ENCODE measurements around the gene CPLX4.
"Not testable (repeated sequence)": the region's sequence is repeated elsewhere in the genome, so short reads cannot be mapped to it uniquely, and the experiment has no call there.

DNA sequence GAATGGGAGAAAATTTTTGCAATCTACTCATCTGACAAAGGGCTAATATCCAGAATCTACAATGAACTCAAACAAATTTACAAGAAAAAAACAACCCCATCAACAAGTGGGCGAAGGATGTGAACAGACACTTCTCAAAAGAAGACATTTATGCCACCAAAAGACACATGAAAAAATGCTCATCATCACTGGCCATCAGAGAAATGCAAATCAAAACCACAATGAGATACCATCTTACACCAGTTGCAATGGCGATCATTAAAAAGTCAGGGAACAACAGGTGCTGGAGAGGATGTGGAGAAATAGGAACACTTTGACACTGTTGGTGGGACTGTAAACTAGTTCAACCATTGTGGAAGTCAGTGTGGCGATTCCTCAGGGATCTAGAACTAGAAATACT, 56.6 kb downstream of the CPLX4 start:
- not testable (repeated sequence) for TF ChIP-seq CTCF (IDR thresholded peaks at IDR 0.05; ENCODE audit: low read depth, low read length); EZH2phosphoT487 (IDR thresholded peaks at IDR 0.05; ENCODE audit: low read depth)
